ENCODE results near the gene BABAM2.

DNA sequence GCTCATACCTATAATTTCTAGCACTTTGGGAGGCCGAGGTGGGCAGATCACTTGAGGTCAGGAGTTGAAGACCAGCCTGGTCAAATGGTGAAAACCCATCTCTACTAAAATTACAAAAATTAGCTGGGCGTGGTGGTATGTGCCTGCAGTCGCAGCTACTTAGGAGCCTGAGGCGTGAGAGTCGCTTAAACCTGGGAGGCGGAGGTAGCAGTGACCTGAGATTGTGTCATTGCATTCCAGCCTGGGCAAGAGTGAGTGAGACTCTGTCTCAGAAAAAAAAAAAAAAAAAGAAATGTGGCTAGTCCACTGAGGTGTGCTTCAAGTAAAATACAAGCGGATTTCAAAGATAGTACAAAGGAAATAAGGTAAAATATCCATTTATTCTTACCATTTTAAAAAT lies 46.5 kb upstream of the BABAM2 start:
- TF ChIP-seq BHLHE40 (IDR thresholded peaks at IDR 0.05; ENCODE audit: borderline replicate concordance) (no peak), ZNF384 (IDR thresholded peaks at IDR 0.05) (no peak), LEF1 (IDR thresholded peaks at IDR 0.05; ENCODE audit: borderline replicate concordance) (no peak), HDGF (IDR thresholded peaks at IDR 0.05; ENCODE audit: borderline replicate concordance) (no peak), SP1 (IDR thresholded peaks at IDR 0.05) (no peak), FOXA1 (IDR thresholded peaks at IDR 0.05) (no peak), FOXM1 (IDR thresholded peaks at IDR 0.05; ENCODE audit: borderline replicate concordance) (no peak), NFRKB (IDR thresholded peaks at IDR 0.05) (no peak), ELF4 (IDR thresholded peaks at IDR 0.05) (no peak), ARNT (IDR thresholded peaks at IDR 0.05) (no peak), L3MBTL2 (conservative IDR thresholded peaks at IDR 0.05) (no peak)

All from HEK293T (cell line).